IPS DF 19.7 (cell line): ENCODE results near the gene PPM1B.
"Not testable (repeated sequence)": the region's sequence is repeated elsewhere in the genome, so short reads cannot be mapped to it uniquely, and the experiment has no call there.

Experiments
- DNase-seq: peaks from one replicate; pipeline ENCODE4 v3.0.0-alpha.2; 2013; ENCODE audit warnings: low read depth, low spot score

The PPM1B gene

GRCh38 chr2:44250376-44250775 is 81.7 kb downstream of the PPM1B start:
- no peak for DNase-seq

GRCh38 chr2:44254023-44254422 is 85.3 kb downstream of the PPM1B start:
- no peak for DNase-seq

GRCh38 chr2:44255704-44256103 is 87.0 kb downstream of the PPM1B start:
- not testable (repeated sequence) for DNase-seq

- DNase-seq = not testable (repeated sequence)
These were observed 89.1 kb downstream of the PPM1B start for GRCh38 chr2:44257802-44258201.

- no peak for DNase-seq
These were observed 98.7 kb downstream of the PPM1B start for GRCh38 chr2:44267269-44267795.

- no peak for DNase-seq
These were observed 99.3 kb downstream of the PPM1B start for GRCh38 chr2:44267796-44268648.

GRCh38 chr2:44269831-44270230 is 101.2 kb downstream of the PPM1B start:
- DNase-seq = no peak

GRCh38 chr2:44271296-44271695 is 102.6 kb downstream of the PPM1B start:
- DNase-seq = peak; percentile 9

- no peak for DNase-seq
These were observed 104.4 kb downstream of the PPM1B start for GRCh38 chr2:44273076-44273475.

- no peak for DNase-seq
These were observed 104.9 kb downstream of the PPM1B start for GRCh38 chr2:44273596-44273995.

- DNase-seq = no peak
These were observed 107.2 kb downstream of the PPM1B start for GRCh38 chr2:44275927-44276303.

GRCh38 chr2:44277541-44277940 is 108.9 kb downstream of the PPM1B start:
- DNase-seq = no peak

GRCh38 chr2:44280869-44281268 is 112.2 kb downstream of the PPM1B start:
- DNase-seq = no peak
